ENCODE data around the gene LIG4. TPM values are rescaled to one million over a fixed set of nuclear protein-coding genes. Genes with fewer than 3 reads are reported as not detected.

The LIG4 gene
- 10 to 100 TPM; 11.0 to 12.4 TPM for total RNA-seq

GRCh38 chr13:108215436-108215835 is at the start of gene LIG4:
LIG4 (minus strand) TSS chr13:108215536; CDS start chr13:108211268, 4,268 bp downstream.

DNA sequence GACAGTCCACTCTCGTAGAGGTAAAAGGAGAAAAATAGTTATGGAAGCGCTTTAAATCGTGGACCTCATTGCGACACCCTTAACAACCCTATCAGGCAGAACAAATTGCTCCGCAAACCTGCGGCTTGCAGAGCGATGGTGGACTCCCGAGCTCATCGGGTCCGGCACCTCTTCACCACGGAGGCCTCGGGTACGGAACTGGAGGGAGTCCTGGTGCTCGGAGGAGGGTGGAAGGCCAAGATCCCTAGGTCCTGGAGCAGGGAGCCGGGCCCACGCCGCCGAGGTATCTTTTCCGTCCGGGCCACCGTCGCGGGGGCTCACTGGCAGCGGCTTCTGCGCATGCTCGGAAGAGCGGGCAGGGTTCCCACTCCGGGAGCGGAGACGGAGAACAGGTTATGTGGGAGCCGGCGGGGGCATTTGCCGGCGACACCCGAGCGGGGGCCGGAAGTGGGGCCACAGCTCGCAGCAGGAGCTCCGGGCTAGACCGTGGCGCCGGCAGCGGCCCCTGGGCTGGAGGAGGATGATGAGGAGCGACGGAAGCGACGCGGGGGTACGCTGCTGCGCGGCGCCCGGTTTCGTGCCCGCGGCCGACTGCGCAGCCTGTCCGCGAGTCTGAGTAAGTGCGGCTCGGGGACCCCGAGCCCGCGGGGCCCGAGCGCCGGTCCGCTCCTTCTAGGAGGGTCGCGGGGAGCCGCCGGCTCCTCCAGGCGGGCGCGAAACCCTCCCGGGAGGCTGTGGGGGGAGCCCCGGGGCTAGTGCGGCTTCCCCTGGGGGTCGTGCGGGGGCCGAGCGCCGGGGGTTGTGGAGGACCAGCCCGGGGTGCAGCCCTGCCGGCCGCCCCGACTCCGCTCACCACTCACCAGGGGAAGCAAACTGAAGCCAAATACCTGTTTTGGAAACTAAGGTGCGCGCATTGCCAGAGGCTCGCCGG is 3.0 kb upstream of the LIG4 start, which contains the start of gene ABHD13:
ABHD13 (plus strand) TSS at position 349 of the 931 bp plus-strand sequence. CDS start 10,827 bp downstream, outside the sequence.

Other genes starting within 250 kb of the LIG4 start
- gene ABHD13, start 2.9 kb upstream of the LIG4 start, total RNA-seq = 1 to 10 TPM; 6.9 to 8.0 TPM
- 10 to 100 TPM; 11.7 to 25.6 TPM for gene TNFSF13B, start 54.2 kb upstream of the LIG4 start, total RNA-seq